ENCODE results near the gene TGFBR1. TPM values are rescaled to one million over a fixed set of nuclear protein-coding genes. Genes with fewer than 3 reads are reported as not detected.

The TGFBR1 gene
- total and polyA plus RNA-seq, 7 experiments from 2014 or later, result 18.3 to 95.5 (median 27.8) TPM

DNA sequence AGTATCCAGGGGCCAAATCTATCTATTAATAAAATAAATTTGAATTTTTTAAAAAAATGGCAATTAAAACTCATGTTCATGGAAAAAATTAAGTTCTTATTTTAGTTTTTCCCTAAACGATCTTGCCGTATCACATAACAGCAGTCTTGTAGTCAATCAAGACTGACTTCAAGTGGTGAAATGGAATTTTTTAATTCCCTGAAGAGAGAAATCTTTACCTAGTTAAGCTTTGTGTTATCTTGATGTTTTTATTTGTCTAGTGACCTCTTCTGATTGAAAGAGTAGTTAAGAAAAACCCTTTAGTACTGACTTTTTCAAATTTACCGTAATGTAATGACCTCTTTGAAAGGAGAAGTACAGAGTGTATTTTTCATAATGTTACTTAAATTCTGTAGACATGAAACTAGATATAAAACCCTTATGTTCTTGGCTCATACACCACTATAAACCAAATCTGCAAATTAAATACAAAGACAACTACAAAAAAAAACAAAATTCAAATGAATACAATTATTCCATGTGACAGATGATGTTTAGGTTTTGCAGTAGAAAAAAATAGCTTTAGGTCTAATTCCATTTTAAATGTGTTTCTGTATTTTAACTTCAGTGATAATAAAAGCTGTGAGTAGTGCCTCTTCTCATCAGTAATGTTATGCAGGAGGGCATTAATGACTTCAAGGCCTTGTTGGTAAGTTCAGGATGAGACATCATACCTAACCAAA, 19.8 kb downstream of the TGFBR1 start:
- H3K4me1 Mint-ChIP-seq, result peaks cover 53 to 99% (median 92%) of the 10 kb centered on the region in 7 donors
- Histone ChIP-seq H3K4me1 (ENCODE audit: control insufficient read depth in 2 of 2, insufficient read depth in 2 of 2, low read length in 2 of 2) (peaks cover 54 to 55% of the 10 kb centered on the region in 2 donors), H3K4me3 (ENCODE audit: low read length) (no peak overlapping the region), H3K27ac (ENCODE audit: low read depth, low read length) (no peak overlapping the region), H3K36me3 (ENCODE audit: control insufficient read depth in 2 of 3, insufficient read depth in 3 of 3, low read length in 3 of 3) (no peaks in the 10 kb centered on the region), H3K27me3 (ENCODE audit: control insufficient read depth in 2 of 2, insufficient read depth in 2 of 2, low read length in 2 of 2) (no peaks in the 10 kb centered on the region), H3K9me3 (ENCODE audit: control insufficient read depth in 2 of 3, low read length in 3 of 3) (no peaks in the 10 kb centered on the region)
- peaks cover 0 to 59% (median 5%) of the 10 kb centered on the region in 5 donors for H3K36me3 Mint-ChIP-seq
- DNase-seq, result no peak
- ATAC-seq, result no peak
- CTCF ChIA-PET, result interaction anchor here (0.9 kb wide), 1 partner anchor 18 kb away, joined by 4 read pairs; no protein-coding TSS in a partner anchor
- peak overlapping the region in 2 of 10 donors; percentile 28 to 46 for H3K4me3 Mint-ChIP-seq
- peaks cover 0 to 8% (median 0%) of the 10 kb centered on the region in 11 donors for H3K9me3 Mint-ChIP-seq
- peak overlapping the region in 3 of 9 donors; percentile 51 to 83 (median 58) for H3K27ac Mint-ChIP-seq
- intact Hi-C loops (cut with micrococcal nuclease), result no loop called here
- POLR2A ChIA-PET, result interaction anchor here (1.0 to 10.1 kb wide), 4 partner anchors 11 to 67 kb away, joined by 3 to 102 read pairs (median 8); partner anchors contain the start of gene TGFBR1
- no peaks in the 10 kb centered on the region for H3K27me3 Mint-ChIP-seq

DNA sequence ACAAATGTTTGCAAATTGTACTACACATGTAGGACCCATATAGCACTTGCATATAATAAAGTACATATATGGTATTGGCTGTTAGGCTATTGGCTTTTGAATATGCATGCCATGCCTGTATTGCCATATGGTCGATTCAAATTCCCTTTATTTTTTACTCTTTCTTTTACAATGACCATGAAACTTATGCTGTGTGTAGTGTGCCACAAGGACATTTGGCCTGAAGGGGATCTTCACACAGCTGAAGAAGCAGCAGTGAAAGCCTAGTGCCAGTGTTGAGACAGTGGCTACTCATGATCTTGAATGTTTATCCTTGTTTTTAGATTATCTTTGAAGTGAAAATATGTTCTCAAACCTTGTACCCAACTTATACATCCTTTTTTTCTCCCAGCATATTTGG, 20.5 kb downstream of the TGFBR1 start:
- no peak for ATAC-seq
- no peak for DNase-seq
- no peaks in the 10 kb centered on the region for H3K27me3 ChIP-seq (ENCODE audit: control insufficient read depth in 2 of 2, insufficient read depth in 2 of 2, low read length in 2 of 2)
- H3K4me3 ChIP-seq (ENCODE audit: low read length), result no peak overlapping the region
- ChIA-PET POLR2A (interaction anchor here (1.0 to 10.1 kb wide), 3 partner anchors 10 to 21 kb away, joined by 3 to 102 read pairs (median 4); partner anchors contain the start of gene TGFBR1), CTCF (interaction anchor here (0.9 kb wide), 1 partner anchor 19 kb away, joined by 4 read pairs; no protein-coding TSS in a partner anchor)
- Mint-ChIP-seq H3K9me3 (peaks cover 0 to 8% (median 0%) of the 10 kb centered on the region in 11 donors), H3K4me3 (peak overlapping the region in 2 of 10 donors; percentile 3 to 14), H3K27me3 (no peaks in the 10 kb centered on the region), H3K36me3 (peaks cover 0 to 60% (median 5%) of the 10 kb centered on the region in 5 donors), H3K4me1 (peaks cover 50 to 99% (median 92%) of the 10 kb centered on the region in 7 donors), H3K27ac (peak overlapping the region in 3 of 9 donors; percentile 34 to 81 (median 60))
- intact Hi-C loops (cut with micrococcal nuclease), result no loop called here
- H3K36me3 ChIP-seq (ENCODE audit: control insufficient read depth in 2 of 3, insufficient read depth in 3 of 3, low read length in 3 of 3), result no peaks in the 10 kb centered on the region
- H3K27ac ChIP-seq (ENCODE audit: low read depth, low read length), result no peak overlapping the region
- H3K9me3 ChIP-seq (ENCODE audit: control insufficient read depth in 2 of 3, low read length in 3 of 3), result no peaks in the 10 kb centered on the region
- H3K4me1 ChIP-seq (ENCODE audit: control insufficient read depth in 2 of 2, insufficient read depth in 2 of 2, low read length in 2 of 2), result peaks cover 46 to 55% of the 10 kb centered on the region in 2 donors

DNA sequence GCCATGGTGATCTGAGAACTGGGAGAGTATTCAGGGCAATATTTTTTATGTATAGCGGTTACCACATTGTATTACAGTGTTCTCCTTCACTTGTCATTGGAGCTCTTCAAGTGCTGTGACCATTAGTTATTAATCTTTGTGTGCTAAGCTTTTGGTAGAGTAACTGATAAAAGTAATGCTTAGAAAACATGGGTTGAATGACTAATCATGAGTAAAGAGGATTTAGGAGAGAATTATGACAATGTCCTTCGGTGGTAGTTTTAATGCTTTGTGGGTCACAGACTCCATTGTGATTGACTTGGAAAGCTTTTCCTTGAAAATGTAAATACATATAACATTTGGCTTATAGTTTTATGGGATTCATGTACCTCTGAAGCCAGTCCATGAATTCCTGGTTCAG, 21.4 kb downstream of the TGFBR1 start:
- peak overlapping the region in 6 of 9 donors; percentile 9 to 81 (median 48) for H3K27ac Mint-ChIP-seq
- H3K4me1 Mint-ChIP-seq, result peaks cover 47 to 99% (median 92%) of the 10 kb centered on the region in 7 donors
- intact Hi-C loops (cut with micrococcal nuclease), result loop anchor here in 1 of 2 donors (1.0 kb wide), 1 partner anchor 8 kb away; no protein-coding TSS in a partner anchor
- no peak for ATAC-seq
- Histone ChIP-seq H3K36me3 (ENCODE audit: control insufficient read depth in 2 of 3, insufficient read depth in 3 of 3, low read length in 3 of 3) (no peaks in the 10 kb centered on the region), H3K27ac (ENCODE audit: low read depth, low read length) (no peak overlapping the region), H3K4me3 (ENCODE audit: low read length) (no peak overlapping the region), H3K9me3 (ENCODE audit: control insufficient read depth in 2 of 3, low read length in 3 of 3) (no peaks in the 10 kb centered on the region), H3K27me3 (ENCODE audit: control insufficient read depth in 2 of 2, insufficient read depth in 2 of 2, low read length in 2 of 2) (no peaks in the 10 kb centered on the region), H3K4me1 (ENCODE audit: control insufficient read depth in 2 of 2, insufficient read depth in 2 of 2, low read length in 2 of 2) (peaks cover 37 to 52% of the 10 kb centered on the region in 2 donors)
- H3K27me3 Mint-ChIP-seq, result no peaks in the 10 kb centered on the region
- no peak for DNase-seq
- H3K36me3 Mint-ChIP-seq, result peaks cover 0 to 62% (median 12%) of the 10 kb centered on the region in 5 donors
- peak overlapping the region in 1 of 10 donors; percentile 48 for H3K4me3 Mint-ChIP-seq
- CTCF ChIA-PET, result interaction anchor here (0.7 to 1.9 kb wide), 5 partner anchors 9 to 125 kb away, joined by 4 to 5 read pairs (median 4); no protein-coding TSS in a partner anchor
- POLR2A ChIA-PET, result interaction anchor here (0.6 to 10.1 kb wide), 5 partner anchors 10 to 1676 kb away, joined by 3 to 102 read pairs (median 3); partner anchors contain the start of gene TGFBR1
- H3K9me3 Mint-ChIP-seq, result peaks cover 0 to 8% (median 0%) of the 10 kb centered on the region in 11 donors

DNA sequence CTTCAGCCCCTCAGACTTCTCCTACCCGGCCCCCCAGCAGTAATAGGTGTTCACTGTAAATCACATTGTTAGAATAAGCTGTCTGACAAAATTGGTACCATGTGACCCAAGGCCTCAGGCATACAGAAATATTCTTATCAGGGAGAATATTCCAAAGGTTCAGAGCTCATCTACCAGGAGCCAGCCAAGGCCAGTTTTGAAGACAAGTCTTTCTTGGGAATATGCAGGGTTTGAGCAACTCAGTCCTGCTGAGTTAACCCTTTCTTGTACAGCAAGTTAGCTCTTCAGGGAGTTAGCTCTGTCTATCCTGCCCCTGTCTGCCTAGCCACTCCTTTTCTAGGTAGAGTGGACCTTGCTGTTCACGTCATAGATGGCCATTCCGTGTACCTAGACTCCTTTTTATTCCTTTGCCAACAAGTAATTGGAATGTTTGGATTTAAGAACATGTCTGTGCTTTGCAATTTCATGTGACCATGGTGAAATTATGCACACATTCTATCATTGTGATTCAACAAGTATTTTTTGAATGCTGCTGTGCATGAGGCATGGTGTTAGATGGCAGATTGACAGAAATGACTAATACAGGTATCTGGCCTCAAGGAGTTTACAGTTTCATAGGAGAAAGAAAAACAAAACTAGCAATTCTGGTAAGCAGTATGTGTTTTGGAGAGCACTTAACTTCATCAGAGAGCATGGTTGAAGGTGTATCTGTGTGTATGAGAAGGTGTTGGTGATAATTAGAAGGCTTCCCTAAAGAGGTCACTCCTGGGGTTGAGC, 22.6 kb downstream of the TGFBR1 start:
- no peak overlapping the region for H3K27ac ChIP-seq (ENCODE audit: low read depth, low read length)
- intact Hi-C loops (cut with micrococcal nuclease), result loop anchor here in 1 of 2 donors (1.0 to 2.0 kb wide), 2 partner anchors 8 to 15 kb away; no protein-coding TSS in a partner anchor
- no peak for ATAC-seq
- CTCF ChIA-PET, result interaction anchor here (1.2 to 1.9 kb wide), 3 partner anchors 12 to 127 kb away, joined by 4 to 5 read pairs (median 4); no protein-coding TSS in a partner anchor
- Mint-ChIP-seq H3K27me3 (no peaks in the 10 kb centered on the region), H3K4me3 (peak overlapping the region in 7 of 10 donors; percentile 1 to 48 (median 19)), H3K36me3 (peaks cover 0 to 65% (median 19%) of the 10 kb centered on the region in 5 donors), H3K27ac (peak overlapping the region; percentile 26 to 81 (median 59)), H3K9me3 (peaks cover 0 to 8% (median 0%) of the 10 kb centered on the region in 11 donors), H3K4me1 (peaks cover 42 to 97% (median 90%) of the 10 kb centered on the region in 7 donors)
- no peak for DNase-seq
- H3K4me3 ChIP-seq (ENCODE audit: low read length), result no peak overlapping the region
- H3K36me3 ChIP-seq (ENCODE audit: control insufficient read depth in 2 of 3, insufficient read depth in 3 of 3, low read length in 3 of 3), result no peaks in the 10 kb centered on the region
- H3K4me1 ChIP-seq (ENCODE audit: control insufficient read depth in 2 of 2, insufficient read depth in 2 of 2, low read length in 2 of 2), result peaks cover 30 to 52% of the 10 kb centered on the region in 2 donors
- H3K9me3 ChIP-seq (ENCODE audit: control insufficient read depth in 2 of 3, low read length in 3 of 3), result no peaks in the 10 kb centered on the region
- no peaks in the 10 kb centered on the region for H3K27me3 ChIP-seq (ENCODE audit: control insufficient read depth in 2 of 2, insufficient read depth in 2 of 2, low read length in 2 of 2)
- POLR2A ChIA-PET, result interaction anchor here (0.6 to 10.1 kb wide), 7 partner anchors 8 to 95 kb away, joined by 3 to 102 read pairs (median 3); partner anchors contain the start of gene TGFBR1

DNA sequence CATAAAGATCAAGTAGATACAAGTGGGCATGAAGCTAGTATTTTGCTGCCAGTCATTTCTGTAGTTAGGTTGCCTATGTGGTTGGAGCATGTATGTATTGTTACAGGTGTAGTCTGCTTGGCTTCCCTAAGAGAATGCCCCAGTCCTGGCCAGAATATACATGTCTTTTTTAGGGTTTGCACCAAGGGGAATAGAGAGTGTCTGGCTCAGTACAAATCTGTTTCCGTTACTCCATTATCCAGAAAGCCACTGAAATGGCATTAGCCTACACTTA, 23.2 kb downstream of the TGFBR1 start:
- ATAC-seq, result no peak
- ChIA-PET POLR2A (interaction anchor here (0.7 to 2.7 kb wide), 4 partner anchors 7 to 34 kb away, joined by 3 to 11 read pairs (median 6); no protein-coding TSS in a partner anchor), CTCF (interaction anchor here (1.8 to 1.9 kb wide), 2 partner anchors 14 to 127 kb away, joined by 4 to 5 read pairs; no protein-coding TSS in a partner anchor)
- no peaks in the 10 kb centered on the region for H3K27me3 Mint-ChIP-seq
- H3K36me3 Mint-ChIP-seq, result peaks cover 0 to 67% (median 23%) of the 10 kb centered on the region in 5 donors
- DNase-seq, result no peak
- H3K4me1 Mint-ChIP-seq, result peaks cover 44 to 99% (median 93%) of the 10 kb centered on the region in 7 donors
- no peak overlapping the region for H3K4me3 ChIP-seq (ENCODE audit: low read length)
- H3K4me1 ChIP-seq (ENCODE audit: control insufficient read depth in 2 of 2, insufficient read depth in 2 of 2, low read length in 2 of 2), result peaks cover 24 to 52% of the 10 kb centered on the region in 2 donors
- no peak overlapping the region for H3K27ac ChIP-seq (ENCODE audit: low read depth, low read length)
- intact Hi-C loops (cut with micrococcal nuclease), result loop anchor here in 1 of 2 donors (1.0 to 2.0 kb wide), 2 partner anchors 9 to 15 kb away; no protein-coding TSS in a partner anchor
- peak overlapping the region in 8 of 10 donors; percentile 1 to 48 (median 18) for H3K4me3 Mint-ChIP-seq
- no peaks in the 10 kb centered on the region for H3K36me3 ChIP-seq (ENCODE audit: control insufficient read depth in 2 of 3, insufficient read depth in 3 of 3, low read length in 3 of 3)
- no peaks in the 10 kb centered on the region for H3K9me3 ChIP-seq (ENCODE audit: control insufficient read depth in 2 of 3, low read length in 3 of 3)
- H3K27me3 ChIP-seq (ENCODE audit: control insufficient read depth in 2 of 2, insufficient read depth in 2 of 2, low read length in 2 of 2), result no peaks in the 10 kb centered on the region
- peaks cover 0 to 8% (median 0%) of the 10 kb centered on the region in 11 donors for H3K9me3 Mint-ChIP-seq
- peak overlapping the region; percentile 12 to 81 (median 59) for H3K27ac Mint-ChIP-seq

Data from naive thymus-derived CD4-positive, alpha-beta T cell (primary cell).